Pancreas (tissue), 10 donors: ENCODE data around the gene SGK1. TPM values are rescaled to one million over a fixed set of nuclear protein-coding genes. Genes with fewer than 3 reads are reported as not detected.
A peak's percentile ranks its signal among the peaks of the same experiment; 100 is the strongest.

Source experiments
- ATAC-seq, 4 donors: fragments of 200-7000 bp; cut with Tn5 transposase; one replicate each; pipeline versions ENCODE4 v1.8.0 to v1.9.1; 2020; ENCODE audit warnings: mild to moderate bottlenecking in 4 of 4, moderate library complexity in 4 of 4
- DNase-seq, 6 donors: peaks; one replicate each; pipeline ENCODE4 v3.0.0-alpha.2; 2020
- FAIRE-seq: peaks from 2 replicates; lab custom pipeline; 2012; peaks lifted over from hg19 to GRCh38; lab: Jason Lieb, UNC
- H3K27ac ChIP-seq, 4 donors: fragments of 200-600 bp; sonication (generic); 1 replicate in 3 of 4; 2 replicates in 1 of 4; pipeline versions ENCODE4 v1.5.0 to v1.8.0; 2020
- H3K27me3 ChIP-seq, 4 donors: fragments of 200-600 bp; one replicate each; pipeline ENCODE4 v1.8.0; 2021
- H3K36me3 ChIP-seq, 3 donors: fragments of 200-600 bp; sonication (generic) in 1 of 3; one replicate each; pipeline versions ENCODE4 v1.5.0 to v1.8.0; 2020 to 2021
- H3K4me1 ChIP-seq, 3 donors: fragments of 200-600 bp; one replicate each; pipeline ENCODE4 v1.8.0; 2021
- H3K4me3 ChIP-seq, 4 donors: fragments of 200-600 bp; sonication (generic) in 2 of 4; one replicate each; pipeline versions ENCODE4 v1.5.0 to v1.8.0; 2020 to 2021
- H3K9me3 ChIP-seq, 4 donors: fragments of 200-600 bp; one replicate each; pipeline ENCODE4 v1.8.0; 2021
- WGBS, 2 donors: extraction: QIAGEN DNeasy Blood & Tissue Kit; methylation state at CpG; one replicate each; pipeline ENCODE4 v1.1.7; 2013; 5-methylcytosine and 5-hydroxymethylcytosine counted together
- intact Hi-C, 3 donors: fragments of 100-400 bp; cut with DNase I; formaldehyde crosslinking; loops; one replicate each; pipeline versions ENCODE4 v1.11.1 to v1.14.2; 2022
- polyA plus RNA-seq, 2 donors: library from polyadenylated mRNA; stranded (reverse); fragments of 200-250 nt; gene quantifications; one replicate each; pipeline ENCODE4 v1.2.3, GENCODE V29; 2013
- total RNA-seq, 6 donors: library from RNA; stranded (reverse); fragmentation: NEBNext Ultra II Directional in 4 of 6; extraction: Animal tissue kit (Norgen Biotek cat#: 25700) in 4 of 6; gene quantifications; one replicate each; pipeline versions ENCODE4 v1.2.1 to v1.2.4, GENCODE V29; 2021 to 2023
- TF ChIP-seq, protein P1 (sequence below), 4 donors: fragments of 200-600 bp; sonication (generic) in 3 of 4; IDR thresholded peaks; one replicate each; pipeline versions ENCODE4 v1.5.0 to v1.8.0; 2021; ENCODE audit warnings: antibody characterized with exemption in 4 of 4
- donor health status: healthy with polysubstance abuse.
- donor health status: DM: no; HTN: no; CAD: no; lungs with moderate emphysema.
- donor health status: DM: no; HTN: no; CAD: no.
- donor health status: control.
- donor health status: control.
- donor health status: Bipolar disorder and iron deficiency.
- donor health status: DM: yes; HTN: yes; CAD: no.
- donor health status: DM: no; HTN: no; CAD: no.
- donor health status: DM: no; HTN: no; CAD: no.
- donor health status: DM: yes; HTN: yes; CAD: no.

Gene SGK1
- total and polyA plus RNA-seq, 8 donors = 56.8 to 189 (median 95.4) TPM

DNA sequence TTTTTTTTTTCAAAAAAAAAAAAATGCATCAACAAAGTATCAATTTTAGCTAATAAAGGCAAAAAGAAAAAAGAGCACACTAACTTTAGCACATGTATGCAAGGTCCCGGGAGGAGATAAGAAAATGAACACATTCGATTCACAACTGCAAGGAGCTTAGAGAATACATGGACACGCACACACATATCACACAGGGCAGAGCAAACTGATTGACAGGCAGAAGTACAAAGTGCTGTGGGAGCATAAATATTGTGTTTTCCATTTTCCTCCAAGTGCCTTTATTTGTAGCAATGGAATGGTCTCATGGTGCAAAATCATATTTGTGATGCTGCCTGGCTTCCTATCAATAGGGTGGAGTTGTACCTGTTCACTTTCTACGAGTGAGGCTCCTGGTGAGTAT, 63.8 kb downstream of the SGK1 start:
- Histone ChIP-seq H3K27ac (peak overlapping the region in 2 of 4 donors; percentile 67 to 68), H3K9me3 (no peaks in the 10 kb centered on the region), H3K4me3 (no peak overlapping the region), H3K4me1 (peaks cover 23 to 41% (median 32%) of the 10 kb centered on the region in 3 donors), H3K36me3 (no peaks in the 10 kb centered on the region), H3K27me3 (no peaks in the 10 kb centered on the region)
- no peak for DNase-seq
- intact Hi-C loops = no loop called here
- WGBS, 2 donors = 34 to 44% methylated on average over 4 of the region's 4 CpGs
- TF ChIP-seq, protein P1, sequence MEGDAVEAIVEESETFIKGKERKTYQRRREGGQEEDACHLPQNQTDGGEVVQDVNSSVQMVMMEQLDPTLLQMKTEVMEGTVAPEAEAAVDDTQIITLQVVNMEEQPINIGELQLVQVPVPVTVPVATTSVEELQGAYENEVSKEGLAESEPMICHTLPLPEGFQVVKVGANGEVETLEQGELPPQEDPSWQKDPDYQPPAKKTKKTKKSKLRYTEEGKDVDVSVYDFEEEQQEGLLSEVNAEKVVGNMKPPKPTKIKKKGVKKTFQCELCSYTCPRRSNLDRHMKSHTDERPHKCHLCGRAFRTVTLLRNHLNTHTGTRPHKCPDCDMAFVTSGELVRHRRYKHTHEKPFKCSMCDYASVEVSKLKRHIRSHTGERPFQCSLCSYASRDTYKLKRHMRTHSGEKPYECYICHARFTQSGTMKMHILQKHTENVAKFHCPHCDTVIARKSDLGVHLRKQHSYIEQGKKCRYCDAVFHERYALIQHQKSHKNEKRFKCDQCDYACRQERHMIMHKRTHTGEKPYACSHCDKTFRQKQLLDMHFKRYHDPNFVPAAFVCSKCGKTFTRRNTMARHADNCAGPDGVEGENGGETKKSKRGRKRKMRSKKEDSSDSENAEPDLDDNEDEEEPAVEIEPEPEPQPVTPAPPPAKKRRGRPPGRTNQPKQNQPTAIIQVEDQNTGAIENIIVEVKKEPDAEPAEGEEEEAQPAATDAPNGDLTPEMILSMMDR (IDR thresholded peaks at IDR 0.05) = no peak
- FAIRE-seq = no peak
- peak in 1 of 4 donors; percentile 3 for ATAC-seq

DNA sequence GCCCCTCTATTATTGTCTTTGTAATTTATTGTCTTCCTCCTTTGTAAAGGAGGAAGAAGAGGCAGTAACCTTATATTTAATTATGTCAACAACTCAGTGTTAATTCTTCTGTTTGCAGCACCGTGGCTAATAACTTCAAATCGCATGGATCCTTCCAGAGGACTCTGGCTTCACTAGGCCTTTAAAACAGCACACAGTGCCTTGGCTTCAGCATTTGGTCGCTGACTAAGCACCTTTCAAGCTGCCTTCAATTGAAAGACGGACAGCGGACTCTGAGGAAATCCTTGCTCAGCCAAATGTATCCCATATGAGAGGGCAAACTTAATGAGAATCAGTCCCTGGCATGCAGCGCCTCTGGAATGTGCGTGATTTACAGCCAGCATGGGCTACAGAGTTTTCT, 64.2 kb downstream of the SGK1 start:
- Histone ChIP-seq H3K9me3 (no peaks in the 10 kb centered on the region), H3K36me3 (no peaks in the 10 kb centered on the region), H3K4me3 (no peak overlapping the region), H3K27ac (peak overlapping the region in 2 of 4 donors; percentile 67 to 68), H3K27me3 (no peaks in the 10 kb centered on the region), H3K4me1 (peaks cover 25 to 43% (median 36%) of the 10 kb centered on the region in 3 donors)
- intact Hi-C loops = no loop called here
- WGBS, 2 donors = 13 to 15% methylated on average over 7 of the region's 7 CpGs
- TF ChIP-seq, protein P1 (IDR thresholded peaks at IDR 0.05) = no peak
- peak in 3 of 6 donors; percentile 45 to 68 (median 52) for DNase-seq
- FAIRE-seq = no peak
- peak; percentile 46 to 76 (median 69) for ATAC-seq

DNA sequence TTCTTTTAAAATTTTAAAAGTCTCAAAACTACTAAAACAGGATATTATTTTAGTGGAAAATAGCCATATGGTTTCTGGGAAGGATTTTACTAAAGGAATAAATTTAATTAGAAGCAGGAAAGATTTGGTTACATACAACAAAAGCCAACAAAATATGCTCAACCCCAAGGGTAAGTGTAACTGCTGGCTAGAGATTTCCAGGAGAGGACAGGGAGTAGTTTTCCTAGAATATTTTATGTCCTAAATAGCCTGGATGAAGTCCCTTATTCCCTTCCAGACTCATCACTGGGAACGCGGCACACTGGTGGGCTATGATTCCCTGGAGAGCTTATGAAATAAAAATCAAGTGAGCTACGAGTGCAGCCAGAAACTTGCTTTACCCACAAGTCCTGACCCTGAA, 66.6 kb downstream of the SGK1 start:
- no peak for ATAC-seq
- 85 to 89% methylated on average over 3 of the region's 3 CpGs for WGBS, 2 donors
- no peak for DNase-seq
- TF ChIP-seq, protein P1 (IDR thresholded peaks at IDR 0.05) = no peak
- FAIRE-seq = no peak
- no peak overlapping the region for H3K4me3 ChIP-seq
- no peaks in the 10 kb centered on the region for H3K9me3 ChIP-seq
- H3K36me3 ChIP-seq = no peaks in the 10 kb centered on the region
- no peaks in the 10 kb centered on the region for H3K27me3 ChIP-seq
- peak overlapping the region in 2 of 4 donors; percentile 82 to 90 for H3K27ac ChIP-seq
- intact Hi-C loops = no loop called here
- H3K4me1 ChIP-seq = peaks cover 39 to 60% (median 56%) of the 10 kb centered on the region in 3 donors

DNA sequence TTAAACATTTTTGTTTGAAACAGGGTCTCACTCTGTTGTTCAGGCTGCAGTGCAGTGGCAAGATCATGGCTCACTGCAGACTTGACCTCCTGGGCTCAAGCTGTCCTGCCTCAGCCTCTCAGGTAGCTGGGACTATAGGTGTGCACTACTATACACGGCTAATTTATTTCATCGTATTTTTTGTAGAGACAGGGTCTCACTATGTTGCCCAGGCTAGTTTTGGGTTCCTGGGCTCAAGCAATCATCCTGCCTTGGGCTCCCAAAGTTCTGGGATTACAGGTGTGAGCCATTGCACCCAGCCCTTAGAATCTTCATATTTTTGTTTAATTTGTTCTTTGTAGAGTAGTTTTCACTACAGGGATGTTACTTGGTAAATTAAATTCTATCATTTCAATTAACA, 67.1 kb downstream of the SGK1 start:
- Histone ChIP-seq H3K27me3 (no peaks in the 10 kb centered on the region), H3K4me3 (no peak overlapping the region), H3K9me3 (no peaks in the 10 kb centered on the region), H3K36me3 (no peaks in the 10 kb centered on the region), H3K4me1 (peaks cover 39 to 63% (median 56%) of the 10 kb centered on the region in 3 donors), H3K27ac (peak overlapping the region in 3 of 4 donors; percentile 54 to 90 (median 82))
- 72 to 84% methylated on average over 2 of the region's 2 CpGs for WGBS, 2 donors
- intact Hi-C loops = no loop called here
- ATAC-seq (no peak), DNase-seq (no peak), FAIRE-seq (no peak)
- TF ChIP-seq, protein P1 (IDR thresholded peaks at IDR 0.05) = no peak

DNA sequence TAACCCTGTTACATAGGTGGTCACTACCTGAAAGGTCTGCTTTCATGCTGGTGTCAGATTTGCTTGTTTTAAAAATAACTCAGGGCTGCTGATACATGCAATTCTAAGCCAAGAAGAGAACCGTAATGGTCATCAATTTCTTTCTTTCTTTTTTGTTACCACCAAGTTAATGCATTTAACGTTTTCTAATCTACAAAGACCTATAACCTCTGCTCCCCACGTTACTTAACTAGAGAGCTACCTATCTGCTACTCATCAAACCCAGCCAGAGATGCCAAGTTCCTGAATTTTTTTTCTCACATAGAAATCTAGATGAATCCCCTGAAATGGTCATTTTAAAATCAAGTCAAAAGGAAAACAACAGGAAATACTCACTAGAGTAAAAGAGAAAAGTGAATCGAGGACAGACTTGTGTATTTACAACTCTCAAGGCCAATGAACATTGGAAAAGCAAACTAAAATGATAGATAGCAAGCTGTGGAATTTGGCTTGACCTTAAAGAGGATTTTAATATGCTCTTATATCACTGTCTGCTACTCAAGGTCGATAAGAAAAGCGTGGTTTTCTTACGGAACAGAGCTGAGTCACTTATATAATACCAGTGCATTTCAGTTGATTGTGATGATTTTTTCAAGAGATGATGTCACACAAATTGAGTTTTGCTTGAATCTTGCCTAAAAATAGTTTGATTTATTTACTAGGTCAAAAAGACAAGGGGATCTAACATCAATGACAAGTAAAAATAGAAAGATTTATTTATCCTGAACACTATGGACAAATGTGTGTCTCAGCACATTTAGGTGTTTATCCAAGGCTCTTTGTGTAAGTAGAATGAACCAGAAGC, 67.9 kb downstream of the SGK1 start:
- intact Hi-C loops = no loop called here
- Histone ChIP-seq H3K27me3 (no peaks in the 10 kb centered on the region), H3K36me3 (no peaks in the 10 kb centered on the region), H3K4me3 (no peak overlapping the region), H3K9me3 (no peaks in the 10 kb centered on the region), H3K4me1 (peaks cover 45 to 69% (median 62%) of the 10 kb centered on the region in 3 donors), H3K27ac (peak overlapping the region; percentile 54 to 90 (median 70))
- no peak for FAIRE-seq
- TF ChIP-seq, protein P1 (IDR thresholded peaks at IDR 0.05) = no peak
- peak; percentile 60 to 79 (median 66) for ATAC-seq
- WGBS, 2 donors = 3 to 4% methylated on average over 7 of the region's 7 CpGs
- no peak for DNase-seq
